ENCODE results near the gene BARX1. TPM values are rescaled to one million over a fixed set of nuclear protein-coding genes. Genes with fewer than 3 reads are reported as not detected.

Gene BARX1
- total RNA-seq, 1 donor from 2014 or later = not detected

DNA sequence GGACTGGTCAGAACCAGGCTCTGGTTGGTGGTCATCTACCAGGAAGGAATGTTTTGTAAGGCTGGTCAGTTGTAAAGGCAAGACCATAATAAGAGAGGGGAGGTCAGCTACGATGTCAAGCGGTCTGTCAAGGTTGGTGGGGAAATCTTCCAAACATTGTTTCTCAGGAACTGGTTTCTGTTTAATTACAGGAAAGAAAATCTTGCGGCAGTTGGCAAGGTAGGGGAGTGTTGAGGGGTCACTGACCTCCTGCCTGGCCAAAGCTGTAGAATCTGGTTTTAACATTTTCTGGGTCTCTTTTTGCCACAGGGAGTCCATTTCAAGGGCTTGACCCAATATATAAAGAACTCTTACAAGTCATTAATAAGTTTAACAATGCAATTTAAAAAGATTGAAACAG, 39.0 kb upstream of the BARX1 start:
- H3K4me1 Mint-ChIP-seq = no peaks in the 10 kb centered on the region
- H3K9me3 Mint-ChIP-seq = peaks cover 11% of the 10 kb centered on the region
- no peak overlapping the region for H3K27ac Mint-ChIP-seq
- H3K4me3 Mint-ChIP-seq = no peak overlapping the region
- DNase-seq (ENCODE audit: low spot score in 2 of 2, unreplicated experiment in 2 of 2) = no peak
- peaks cover 54% of the 10 kb centered on the region for H3K27me3 Mint-ChIP-seq (ENCODE audit: low read depth)
- TF ChIP-seq, protein P1, sequence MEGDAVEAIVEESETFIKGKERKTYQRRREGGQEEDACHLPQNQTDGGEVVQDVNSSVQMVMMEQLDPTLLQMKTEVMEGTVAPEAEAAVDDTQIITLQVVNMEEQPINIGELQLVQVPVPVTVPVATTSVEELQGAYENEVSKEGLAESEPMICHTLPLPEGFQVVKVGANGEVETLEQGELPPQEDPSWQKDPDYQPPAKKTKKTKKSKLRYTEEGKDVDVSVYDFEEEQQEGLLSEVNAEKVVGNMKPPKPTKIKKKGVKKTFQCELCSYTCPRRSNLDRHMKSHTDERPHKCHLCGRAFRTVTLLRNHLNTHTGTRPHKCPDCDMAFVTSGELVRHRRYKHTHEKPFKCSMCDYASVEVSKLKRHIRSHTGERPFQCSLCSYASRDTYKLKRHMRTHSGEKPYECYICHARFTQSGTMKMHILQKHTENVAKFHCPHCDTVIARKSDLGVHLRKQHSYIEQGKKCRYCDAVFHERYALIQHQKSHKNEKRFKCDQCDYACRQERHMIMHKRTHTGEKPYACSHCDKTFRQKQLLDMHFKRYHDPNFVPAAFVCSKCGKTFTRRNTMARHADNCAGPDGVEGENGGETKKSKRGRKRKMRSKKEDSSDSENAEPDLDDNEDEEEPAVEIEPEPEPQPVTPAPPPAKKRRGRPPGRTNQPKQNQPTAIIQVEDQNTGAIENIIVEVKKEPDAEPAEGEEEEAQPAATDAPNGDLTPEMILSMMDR (IDR thresholded peaks at IDR 0.05; ENCODE audit: unreplicated experiment) = no peak
- no peaks in the 10 kb centered on the region for H3K36me3 Mint-ChIP-seq

DNA sequence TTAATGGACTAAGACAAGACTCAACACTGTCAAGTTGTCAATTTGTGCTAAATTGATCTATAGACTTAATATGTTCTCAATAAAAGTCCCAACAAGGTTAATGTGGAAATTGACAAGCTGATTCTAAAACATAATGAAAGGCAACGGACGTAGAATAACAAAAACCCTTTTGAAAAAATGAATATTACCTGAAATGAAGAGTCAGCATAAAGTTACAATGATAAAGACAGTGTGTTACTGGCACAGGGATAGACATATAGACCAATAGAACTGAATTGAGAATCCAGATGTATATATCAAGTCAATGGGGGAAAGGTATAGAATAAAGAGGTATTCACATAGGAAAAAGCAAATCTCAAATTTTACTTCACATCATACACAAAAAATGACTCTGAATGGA, 37.7 kb upstream of the BARX1 start:
- no peak overlapping the region for H3K27ac Mint-ChIP-seq
- TF ChIP-seq, protein P1 (IDR thresholded peaks at IDR 0.05; ENCODE audit: unreplicated experiment) = no peak
- no peak for DNase-seq (ENCODE audit: low spot score in 2 of 2, unreplicated experiment in 2 of 2)
- no peak overlapping the region for H3K4me3 Mint-ChIP-seq
- H3K27me3 Mint-ChIP-seq (ENCODE audit: low read depth) = peaks cover 60% of the 10 kb centered on the region
- H3K9me3 Mint-ChIP-seq = peaks cover 11% of the 10 kb centered on the region
- H3K36me3 Mint-ChIP-seq = no peaks in the 10 kb centered on the region
- H3K4me1 Mint-ChIP-seq = no peaks in the 10 kb centered on the region

DNA sequence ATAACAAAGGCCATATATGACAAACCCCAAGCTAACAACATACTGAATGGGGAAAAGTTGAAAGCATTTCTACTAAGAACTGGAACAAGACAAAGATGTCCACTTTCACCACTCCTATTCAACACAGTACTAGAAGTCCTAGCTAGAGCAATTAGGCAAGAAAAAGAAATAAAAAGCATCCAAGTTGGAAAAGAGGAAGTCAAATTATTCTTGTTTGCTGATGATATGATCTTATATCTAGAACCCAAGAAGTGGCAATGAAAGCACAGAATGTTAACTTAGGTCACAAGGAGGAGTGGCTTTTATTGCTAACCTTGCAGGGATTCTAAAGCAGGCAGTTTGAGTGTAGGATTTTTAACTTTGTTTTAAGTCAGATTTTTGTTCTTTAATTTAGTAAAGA, 35.3 kb upstream of the BARX1 start:
- TF ChIP-seq, protein P1 (IDR thresholded peaks at IDR 0.05; ENCODE audit: unreplicated experiment) = no peak
- Mint-ChIP-seq H3K4me3 (no peak overlapping the region), H3K9me3 (peaks cover 32% of the 10 kb centered on the region), H3K27me3 (ENCODE audit: low read depth) (peaks cover 55% of the 10 kb centered on the region), H3K4me1 (no peaks in the 10 kb centered on the region), H3K36me3 (no peaks in the 10 kb centered on the region), H3K27ac (no peak overlapping the region)
- no peak for DNase-seq (ENCODE audit: low spot score in 2 of 2, unreplicated experiment in 2 of 2)

DNA sequence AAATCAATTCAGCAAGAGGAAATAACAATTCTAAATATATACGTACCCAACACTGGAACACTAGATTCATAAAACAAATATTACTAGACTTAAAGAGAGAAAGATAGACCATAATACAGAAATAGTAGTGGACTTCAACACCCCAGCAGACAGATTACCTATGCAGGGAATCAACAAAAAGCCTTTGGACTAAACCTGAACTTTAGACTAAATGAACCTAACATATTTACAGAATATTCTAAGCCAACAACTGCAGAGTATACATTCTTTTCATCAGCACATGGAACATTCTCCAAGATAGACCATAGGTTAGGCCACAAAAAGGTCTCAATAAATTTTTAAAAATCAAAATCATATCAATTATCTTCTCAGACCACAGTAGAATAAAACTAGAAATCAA, 32.9 kb upstream of the BARX1 start:
- Mint-ChIP-seq H3K27ac (no peak overlapping the region), H3K27me3 (ENCODE audit: low read depth) (peaks cover 38% of the 10 kb centered on the region), H3K4me3 (no peak overlapping the region)

DNA sequence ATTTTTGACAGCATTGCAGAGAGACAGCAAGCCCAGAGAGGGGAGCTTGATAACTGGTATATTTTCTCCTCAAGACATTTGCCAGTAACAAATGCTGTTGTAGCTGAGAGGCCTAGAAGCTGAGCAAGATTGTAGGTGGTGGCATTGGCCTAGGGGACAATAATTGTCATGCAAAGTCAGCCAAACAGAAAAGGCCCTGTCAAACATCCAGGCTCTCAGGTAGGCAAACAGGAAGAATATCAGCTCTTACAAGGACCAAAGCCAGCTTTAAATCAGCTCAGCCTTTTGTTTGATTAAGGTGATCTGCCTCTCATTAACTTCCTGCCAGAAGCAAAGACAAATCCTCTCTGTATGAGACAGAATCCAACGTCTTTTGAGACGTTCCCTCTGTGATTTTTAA, 29.7 kb upstream of the BARX1 start:
- H3K27me3 Mint-ChIP-seq (ENCODE audit: low read depth) = peaks cover 46% of the 10 kb centered on the region
- no peaks in the 10 kb centered on the region for H3K36me3 Mint-ChIP-seq
- no peak overlapping the region for H3K27ac Mint-ChIP-seq
- no peaks in the 10 kb centered on the region for H3K4me1 Mint-ChIP-seq
- TF ChIP-seq, protein P1 (IDR thresholded peaks at IDR 0.05; ENCODE audit: unreplicated experiment) = no peak
- DNase-seq (ENCODE audit: low spot score in 2 of 2, unreplicated experiment in 2 of 2) = no peak
- H3K9me3 Mint-ChIP-seq = peaks cover 37% of the 10 kb centered on the region
- no peak overlapping the region for H3K4me3 Mint-ChIP-seq

More for the DNA sequence above, 32.9 kb upstream of the BARX1 start:
- Mint-ChIP-seq H3K4me1 (no peaks in the 10 kb centered on the region), H3K36me3 (no peaks in the 10 kb centered on the region), H3K9me3 (peaks cover 45% of the 10 kb centered on the region)
- TF ChIP-seq, protein P1 (IDR thresholded peaks at IDR 0.05; ENCODE audit: unreplicated experiment) = no peak
- no peak for DNase-seq (ENCODE audit: low spot score in 2 of 2, unreplicated experiment in 2 of 2)

DNA sequence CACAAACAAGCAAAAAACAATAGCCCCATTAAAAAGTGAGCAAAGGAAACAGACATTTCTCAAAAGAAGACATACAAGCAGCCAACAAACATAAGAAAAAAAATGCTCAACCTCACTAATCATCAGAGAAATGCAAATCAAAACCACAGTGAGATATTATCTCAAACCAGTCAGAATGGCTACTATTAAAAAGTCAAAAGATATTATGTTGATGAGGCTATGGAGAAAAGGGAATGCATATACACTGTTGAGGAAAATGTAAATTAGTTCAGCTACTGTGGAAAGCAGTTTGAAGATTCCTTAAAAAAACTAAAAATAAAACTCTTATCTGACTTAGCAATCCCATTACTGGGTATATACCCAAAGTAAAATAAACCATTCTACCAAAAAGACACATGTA, 28.7 kb upstream of the BARX1 start:
- Mint-ChIP-seq H3K4me3 (no peak overlapping the region), H3K36me3 (no peaks in the 10 kb centered on the region), H3K9me3 (peaks cover 34% of the 10 kb centered on the region), H3K4me1 (no peaks in the 10 kb centered on the region), H3K27me3 (ENCODE audit: low read depth) (peaks cover 44% of the 10 kb centered on the region), H3K27ac (no peak overlapping the region)
- TF ChIP-seq, protein P1 (IDR thresholded peaks at IDR 0.05; ENCODE audit: unreplicated experiment) = no peak
- no peak for DNase-seq (ENCODE audit: low spot score in 2 of 2, unreplicated experiment in 2 of 2)

Measured in mesothelial cell of epicardium (in vitro differentiated cells).